Retinal pigment epithelial cell (primary cell): ENCODE data around the gene RB1.
A peak's percentile ranks its signal among the peaks of the same experiment; 100 is the strongest.

Experiments
- DNase-seq: peaks from one replicate; pipeline ENCODE4 v3.0.0-alpha.2; 2010; ENCODE audit warnings: low read depth
- H3K4me3 ChIP-seq: 2 replicates; pipeline ENCODE4 v1.5.1; 2011; ENCODE audit warnings: mild to moderate bottlenecking, low read length, control low read depth, moderate library complexity
- TF ChIP-seq, protein P1 (sequence below): conservative IDR thresholded peaks from 2 replicates; pipeline ENCODE4 v1.5.1; 2011; ENCODE audit warnings: low read depth, low read length, control low read depth, inconsistent platforms

RB1 gene

DNA sequence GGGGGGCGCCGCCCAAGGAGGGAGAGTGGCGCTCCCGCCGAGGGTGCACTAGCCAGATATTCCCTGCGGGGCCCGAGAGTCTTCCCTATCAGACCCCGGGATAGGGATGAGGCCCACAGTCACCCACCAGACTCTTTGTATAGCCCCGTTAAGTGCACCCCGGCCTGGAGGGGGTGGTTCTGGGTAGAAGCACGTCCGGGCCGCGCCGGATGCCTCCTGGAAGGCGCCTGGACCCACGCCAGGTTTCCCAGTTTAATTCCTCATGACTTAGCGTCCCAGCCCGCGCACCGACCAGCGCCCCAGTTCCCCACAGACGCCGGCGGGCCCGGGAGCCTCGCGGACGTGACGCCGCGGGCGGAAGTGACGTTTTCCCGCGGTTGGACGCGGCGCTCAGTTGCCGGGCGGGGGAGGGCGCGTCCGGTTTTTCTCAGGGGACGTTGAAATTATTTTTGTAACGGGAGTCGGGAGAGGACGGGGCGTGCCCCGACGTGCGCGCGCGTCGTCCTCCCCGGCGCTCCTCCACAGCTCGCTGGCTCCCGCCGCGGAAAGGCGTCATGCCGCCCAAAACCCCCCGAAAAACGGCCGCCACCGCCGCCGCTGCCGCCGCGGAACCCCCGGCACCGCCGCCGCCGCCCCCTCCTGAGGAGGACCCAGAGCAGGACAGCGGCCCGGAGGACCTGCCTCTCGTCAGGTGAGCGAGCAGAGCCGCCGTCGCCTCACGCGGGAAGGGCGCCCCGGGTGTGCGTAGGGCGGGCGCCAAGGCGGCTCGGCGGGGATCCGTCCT, at the start of gene RB1:
RB1 (plus strand) TSS at position 393 of the 784 bp plus-strand sequence; CDS start at position 555, 162 bp downstream.
- TF ChIP-seq, protein P1, sequence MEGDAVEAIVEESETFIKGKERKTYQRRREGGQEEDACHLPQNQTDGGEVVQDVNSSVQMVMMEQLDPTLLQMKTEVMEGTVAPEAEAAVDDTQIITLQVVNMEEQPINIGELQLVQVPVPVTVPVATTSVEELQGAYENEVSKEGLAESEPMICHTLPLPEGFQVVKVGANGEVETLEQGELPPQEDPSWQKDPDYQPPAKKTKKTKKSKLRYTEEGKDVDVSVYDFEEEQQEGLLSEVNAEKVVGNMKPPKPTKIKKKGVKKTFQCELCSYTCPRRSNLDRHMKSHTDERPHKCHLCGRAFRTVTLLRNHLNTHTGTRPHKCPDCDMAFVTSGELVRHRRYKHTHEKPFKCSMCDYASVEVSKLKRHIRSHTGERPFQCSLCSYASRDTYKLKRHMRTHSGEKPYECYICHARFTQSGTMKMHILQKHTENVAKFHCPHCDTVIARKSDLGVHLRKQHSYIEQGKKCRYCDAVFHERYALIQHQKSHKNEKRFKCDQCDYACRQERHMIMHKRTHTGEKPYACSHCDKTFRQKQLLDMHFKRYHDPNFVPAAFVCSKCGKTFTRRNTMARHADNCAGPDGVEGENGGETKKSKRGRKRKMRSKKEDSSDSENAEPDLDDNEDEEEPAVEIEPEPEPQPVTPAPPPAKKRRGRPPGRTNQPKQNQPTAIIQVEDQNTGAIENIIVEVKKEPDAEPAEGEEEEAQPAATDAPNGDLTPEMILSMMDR = no peak
- H3K4me3 ChIP-seq = peak within 1 kb of the TSS; percentile 83
- peak; percentile 65 for DNase-seq

DNA sequence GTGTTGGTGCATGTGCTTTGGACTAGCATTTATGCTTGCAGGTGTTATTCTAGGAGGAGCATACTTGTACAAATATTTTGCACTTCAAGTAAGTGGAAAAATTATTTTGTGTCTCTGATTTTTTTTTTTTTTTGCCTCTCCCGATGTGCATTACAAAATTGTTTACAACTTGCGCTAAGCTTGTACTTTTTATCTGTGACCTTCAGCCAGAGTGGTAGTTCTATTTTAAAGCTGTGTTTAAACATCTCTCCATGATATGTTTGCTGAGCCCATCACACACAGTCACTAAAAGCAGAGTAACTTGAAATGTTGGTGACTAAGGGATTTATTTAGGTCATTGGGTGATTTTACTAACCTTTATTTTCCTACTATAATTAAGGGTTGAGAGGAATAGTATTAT, 49.7 kb upstream of the RB1 start:
- H3K4me3 ChIP-seq = no peak overlapping the region
- TF ChIP-seq, protein P1 = no peak
- DNase-seq = no peak

DNA sequence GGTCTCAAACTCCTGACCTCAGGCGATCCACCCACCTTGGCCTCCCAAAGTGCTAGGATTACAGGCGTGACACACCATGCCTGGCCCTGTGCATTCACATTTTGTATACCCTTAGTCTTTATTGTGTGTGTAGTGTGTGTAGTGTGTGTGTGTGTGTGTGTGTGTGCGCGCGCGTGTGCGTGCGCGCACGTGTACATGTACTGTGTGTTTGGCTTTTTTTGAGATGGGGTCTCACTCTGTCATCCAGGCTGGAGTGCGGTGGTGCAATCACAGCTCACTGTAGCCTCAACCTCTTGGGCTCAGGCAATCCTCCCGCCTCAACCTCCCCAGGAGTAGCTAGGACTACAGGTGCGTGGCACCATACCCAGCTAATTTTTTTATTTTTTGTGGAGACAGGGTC, 48.5 kb upstream of the RB1 start:
- TF ChIP-seq, protein P1 = no peak
- no peak for DNase-seq
- no peak overlapping the region for H3K4me3 ChIP-seq

DNA sequence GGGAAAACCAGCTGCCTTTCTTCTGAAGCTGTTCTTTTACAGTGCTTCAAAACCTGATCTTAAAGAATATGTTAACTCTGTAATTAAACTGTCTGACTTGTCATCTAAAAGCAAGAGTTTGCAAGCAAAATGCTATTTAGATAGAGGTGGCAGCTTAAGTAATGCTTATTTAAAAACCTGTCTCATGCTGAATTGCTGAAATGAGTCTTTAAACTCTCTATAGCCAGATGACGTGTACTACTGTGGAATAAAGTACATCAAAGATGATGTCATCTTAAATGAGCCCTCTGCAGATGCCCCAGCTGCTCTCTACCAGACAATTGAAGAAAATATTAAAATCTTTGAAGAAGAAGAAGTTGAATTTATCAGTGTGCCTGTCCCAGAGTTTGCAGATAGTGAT, 47.6 kb upstream of the RB1 start:
- no peak for DNase-seq

DNA sequence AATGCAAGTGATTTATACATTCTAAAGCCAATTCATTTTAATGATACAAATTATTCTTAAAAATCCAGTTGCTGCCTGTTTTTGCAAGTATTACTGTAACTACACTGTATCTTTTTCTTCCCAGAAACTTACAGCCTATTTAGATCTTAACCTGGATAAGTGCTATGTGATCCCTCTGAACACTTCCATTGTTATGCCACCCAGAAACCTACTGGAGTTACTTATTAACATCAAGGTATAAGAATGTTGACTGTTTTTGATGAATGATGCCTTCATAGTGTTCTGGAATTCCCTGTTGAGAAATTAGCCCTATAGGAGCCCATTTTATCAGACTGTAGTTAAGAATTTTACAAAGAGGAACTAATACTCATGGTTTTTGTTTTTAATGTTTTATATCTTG, 45.5 kb upstream of the RB1 start:
- no peak for DNase-seq
- TF ChIP-seq, protein P1 = no peak
- no peak overlapping the region for H3K4me3 ChIP-seq

More for the DNA sequence above, 47.6 kb upstream of the RB1 start:
- H3K4me3 ChIP-seq = no peak overlapping the region
- TF ChIP-seq, protein P1 = no peak

DNA sequence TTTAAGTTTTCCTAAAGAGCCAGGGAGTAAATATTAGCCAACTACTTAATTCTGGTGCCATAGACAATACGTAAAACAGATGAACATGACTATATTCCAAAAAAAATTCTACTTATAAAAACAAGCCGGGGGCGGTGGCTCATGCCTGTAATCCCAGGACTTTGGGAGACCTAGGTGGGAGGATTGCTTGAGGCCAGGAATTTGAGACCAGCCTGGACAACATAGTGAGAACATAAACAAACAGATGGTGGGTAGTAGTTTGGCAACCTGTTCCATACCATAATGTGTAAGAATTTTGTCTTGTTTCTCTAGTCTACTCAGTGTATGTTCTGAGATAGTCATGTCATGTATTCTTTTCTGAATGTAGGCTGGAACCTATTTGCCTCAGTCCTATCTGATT, 45.1 kb upstream of the RB1 start:
- DNase-seq = no peak
- no peak overlapping the region for H3K4me3 ChIP-seq
- TF ChIP-seq, protein P1 = no peak

DNA sequence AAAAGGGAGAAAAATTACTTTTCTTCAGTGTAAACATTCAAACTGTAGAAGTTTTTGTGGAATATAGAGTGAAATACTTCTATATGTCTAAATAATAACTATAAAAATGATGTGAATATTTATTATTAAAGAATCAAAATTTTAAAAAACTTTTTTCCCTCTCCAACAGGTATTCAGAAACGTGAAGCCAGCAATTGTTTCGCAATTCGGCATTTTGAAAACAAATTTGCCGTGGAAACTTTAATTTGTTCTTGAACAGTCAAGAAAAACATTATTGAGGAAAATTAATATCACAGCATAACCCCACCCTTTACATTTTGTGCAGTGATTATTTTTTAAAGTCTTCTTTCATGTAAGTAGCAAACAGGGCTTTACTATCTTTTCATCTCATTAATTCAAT, 42.6 kb upstream of the RB1 start:
- H3K4me3 ChIP-seq = no peak overlapping the region
- TF ChIP-seq, protein P1 = no peak
- DNase-seq = no peak
